GM19240 (cell line): Measurements from ENCODE around the gene HEXD.
"Not testable (repeated sequence)": the region's sequence is repeated elsewhere in the genome, so short reads cannot be mapped to it uniquely, and the experiment has no call there.

Experiments used
- DNase-seq: peaks from one replicate; pipeline ENCODE4 v3.0.0; 2011; ENCODE audit warnings: low spot score; ENCODE audit not compliant: insufficient read length

The HEXD gene

DNA sequence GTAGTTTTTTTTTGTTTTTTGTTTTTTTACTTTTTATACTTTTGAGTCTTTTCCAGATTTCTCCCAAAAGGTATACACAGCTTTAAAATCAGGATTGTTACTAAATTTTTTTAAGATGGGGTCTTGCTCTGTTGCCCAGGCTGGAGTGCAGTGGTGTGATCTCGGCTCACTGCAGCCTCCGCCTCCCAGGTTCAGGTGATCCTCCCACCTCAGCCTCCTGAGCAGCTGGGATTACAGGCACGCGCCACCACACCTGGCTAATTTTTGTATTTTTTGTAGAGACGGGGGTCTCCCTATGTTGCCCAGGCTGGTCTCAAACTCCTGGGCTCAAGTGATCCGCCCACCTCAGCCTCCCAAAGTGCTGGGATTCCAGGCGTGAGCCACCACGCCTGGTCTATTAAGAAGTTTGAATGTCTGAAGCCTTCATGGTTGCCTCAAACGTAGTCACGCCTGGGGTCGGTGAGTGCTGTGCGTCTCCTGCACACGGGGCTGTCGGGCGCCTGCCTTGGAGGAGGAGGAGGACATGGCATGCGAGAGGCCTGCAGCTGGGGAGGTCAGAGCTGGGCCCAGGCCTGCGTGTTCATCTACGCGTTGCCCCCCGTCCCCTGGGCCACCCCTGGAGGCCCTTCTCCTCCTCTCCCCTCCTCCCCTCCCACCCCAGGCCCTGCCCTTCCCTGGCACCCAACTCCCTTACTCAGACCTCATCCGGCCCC is 35.8 kb upstream of the HEXD start:
- not testable (repeated sequence) for DNase-seq

DNA sequence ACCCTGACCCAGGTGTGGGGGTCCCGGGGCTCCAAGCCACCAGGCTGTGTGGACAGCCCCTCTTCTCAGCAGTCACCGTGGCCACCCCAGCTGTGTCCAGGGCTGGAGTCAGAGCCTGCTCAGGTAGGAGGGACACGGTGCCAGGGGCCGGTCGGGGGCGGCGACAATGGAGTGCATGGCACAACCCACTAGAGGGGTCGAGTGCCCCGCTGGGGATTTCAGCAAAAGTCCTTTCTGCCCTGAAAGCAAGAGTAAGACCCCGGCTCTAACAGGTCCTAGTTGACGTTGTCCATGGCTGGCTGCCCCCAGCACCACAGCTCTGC is 35.3 kb upstream of the HEXD start:
- no peak for DNase-seq

DNA sequence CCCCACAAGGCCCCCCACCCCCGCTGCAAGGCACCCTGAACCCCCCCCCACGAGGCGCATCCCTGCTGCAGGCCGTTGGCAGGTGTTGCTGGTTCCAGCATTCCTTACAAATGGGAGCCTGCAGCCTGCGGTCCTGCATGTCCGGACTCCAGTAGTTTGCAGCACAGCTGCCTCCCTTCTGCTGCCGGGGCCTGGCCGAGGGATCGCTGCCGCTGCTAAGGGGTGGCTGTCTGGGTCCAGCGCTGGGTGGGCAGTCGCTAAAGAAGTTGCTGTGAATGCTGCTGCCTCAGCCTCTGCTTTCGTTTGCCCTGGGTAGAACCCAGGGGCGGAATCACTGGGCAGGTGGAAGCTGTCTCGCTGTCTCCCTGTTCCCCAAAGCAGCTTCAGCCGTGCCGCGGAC is 34.7 kb upstream of the HEXD start:
- no peak for DNase-seq

DNA sequence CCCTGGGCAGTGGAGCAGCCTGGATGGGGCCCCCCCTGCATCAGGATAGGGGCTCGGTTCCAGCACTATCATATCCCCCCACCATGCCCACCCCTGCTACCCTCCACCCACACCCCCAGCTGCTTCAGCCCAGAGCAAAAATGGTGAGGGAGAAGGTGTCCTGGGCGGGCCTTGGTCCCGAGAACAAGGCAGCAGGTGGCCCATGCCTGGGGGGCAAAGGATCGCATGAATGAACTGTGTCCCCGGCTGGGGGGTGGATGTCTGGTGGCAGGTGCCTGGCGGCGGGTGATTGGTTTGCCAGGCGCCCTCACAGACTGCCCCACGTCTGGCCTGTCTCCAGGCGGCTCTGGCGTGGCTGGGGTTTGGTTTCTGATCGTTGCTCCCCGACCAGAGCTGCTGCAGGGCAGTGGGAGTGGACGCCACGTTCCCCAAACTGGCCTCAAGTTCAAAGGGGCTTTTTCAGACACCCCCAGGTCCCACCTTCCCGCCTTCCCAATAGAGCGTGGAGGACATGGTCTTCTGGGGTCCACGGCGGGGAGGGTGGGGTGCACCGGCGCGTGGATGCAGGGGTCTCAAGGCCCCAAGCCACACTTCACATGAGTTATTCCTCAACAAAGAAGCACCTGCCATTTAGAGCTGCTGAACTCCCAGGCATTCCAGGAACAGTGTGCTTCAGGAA is 34.0 kb upstream of the HEXD start:
- DNase-seq = no peak

DNA sequence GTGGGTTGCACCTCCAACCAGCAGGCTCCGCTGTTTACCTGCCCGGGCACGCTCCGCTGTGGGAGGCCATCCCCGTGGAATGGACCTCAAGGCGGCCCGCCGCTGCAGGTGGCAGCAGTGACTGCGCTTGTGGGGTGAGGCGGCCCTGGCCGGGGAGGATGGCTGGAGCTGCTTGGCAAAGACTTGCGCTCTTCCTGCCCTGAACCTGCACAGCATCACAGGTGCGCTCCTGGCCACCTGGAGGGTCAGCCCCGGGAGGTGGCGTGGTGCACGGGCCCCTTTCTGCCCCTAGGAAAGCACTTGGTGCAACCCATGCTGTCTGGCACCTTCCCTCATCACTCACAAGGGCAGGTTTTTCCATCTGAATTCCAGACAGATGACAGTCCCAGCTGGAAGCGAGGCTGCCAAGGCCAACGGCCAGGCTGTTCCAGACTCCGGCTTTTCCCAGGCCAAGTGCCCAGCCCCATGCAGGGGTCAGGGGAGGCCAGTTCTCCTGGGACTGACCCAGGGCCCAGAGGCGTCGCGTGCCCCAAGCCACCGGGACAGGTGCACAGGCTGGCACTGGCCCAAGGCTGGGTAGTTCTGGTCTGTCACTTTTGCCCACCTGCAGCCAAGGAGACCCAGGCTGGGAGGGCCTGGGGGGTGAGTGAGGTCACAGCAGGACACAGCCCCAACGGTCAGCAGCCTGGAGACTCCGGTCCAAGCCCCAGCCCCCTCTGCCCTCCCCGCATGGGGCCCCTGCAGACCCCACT is 33.2 kb upstream of the HEXD start:
- no peak for DNase-seq

DNA sequence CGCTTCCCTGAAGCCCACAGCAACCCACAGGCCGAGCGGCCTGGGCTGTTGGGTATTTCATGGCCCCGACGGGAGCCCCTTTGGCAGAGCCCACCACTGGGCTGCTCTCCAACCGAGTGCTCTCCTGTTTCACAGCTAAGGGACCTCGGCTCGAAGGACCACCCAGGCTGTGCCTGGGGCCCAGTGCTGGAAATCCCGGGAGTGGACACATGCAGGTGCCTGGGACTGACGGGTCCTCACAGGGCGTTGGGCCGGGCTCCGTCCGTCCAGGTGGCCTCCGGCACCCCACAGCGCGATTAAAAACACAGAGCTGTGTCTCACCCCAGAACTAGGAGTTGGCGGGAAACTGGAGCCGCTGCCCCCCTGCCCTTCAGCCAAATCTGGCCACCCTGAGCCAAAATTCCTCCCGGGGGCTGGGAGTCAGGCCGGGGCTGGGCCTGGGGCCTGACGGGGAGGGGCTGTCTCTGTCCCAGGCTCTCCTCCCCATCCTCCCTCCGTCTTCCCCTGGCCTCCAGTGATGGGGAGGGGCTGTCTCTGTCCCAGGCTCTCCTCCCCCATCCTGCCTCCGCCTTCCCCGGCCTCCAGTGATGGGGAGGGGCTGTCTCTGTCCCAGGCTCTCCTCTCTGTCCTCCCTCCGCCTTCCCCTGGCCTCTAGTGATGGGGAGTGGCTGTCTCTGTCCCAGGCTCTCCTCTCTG is 32.4 kb upstream of the HEXD start:
- DNase-seq = no peak

DNA sequence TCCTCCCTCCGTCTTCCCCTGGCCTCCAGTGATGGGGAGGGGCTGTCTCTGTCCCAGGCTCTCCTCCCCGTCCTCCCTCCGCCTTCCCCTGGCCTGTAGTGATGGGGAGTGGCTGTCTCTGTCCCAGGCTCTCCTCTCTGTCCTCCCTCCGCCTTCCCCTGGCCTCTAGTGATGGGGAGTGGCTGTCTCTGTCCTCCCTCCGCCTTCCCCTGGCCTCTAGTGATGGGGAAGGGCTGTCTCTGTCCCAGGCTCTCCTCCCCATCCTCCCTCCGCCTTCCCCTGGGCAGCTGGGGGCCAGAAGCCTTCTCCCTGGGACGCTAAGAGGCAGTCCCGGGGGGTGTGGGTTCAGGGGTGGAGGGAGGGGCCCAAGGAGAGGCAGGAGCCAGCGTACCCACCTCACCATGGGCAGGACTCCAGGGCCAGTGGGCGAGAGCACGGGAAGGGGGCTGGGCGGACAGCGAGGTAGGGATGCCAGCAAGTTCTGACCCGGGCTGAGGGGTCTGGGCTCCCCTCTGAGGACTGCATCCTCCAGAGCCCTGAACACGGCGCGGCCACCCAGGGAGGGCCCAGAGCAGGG is 31.8 kb upstream of the HEXD start:
- no peak for DNase-seq

DNA sequence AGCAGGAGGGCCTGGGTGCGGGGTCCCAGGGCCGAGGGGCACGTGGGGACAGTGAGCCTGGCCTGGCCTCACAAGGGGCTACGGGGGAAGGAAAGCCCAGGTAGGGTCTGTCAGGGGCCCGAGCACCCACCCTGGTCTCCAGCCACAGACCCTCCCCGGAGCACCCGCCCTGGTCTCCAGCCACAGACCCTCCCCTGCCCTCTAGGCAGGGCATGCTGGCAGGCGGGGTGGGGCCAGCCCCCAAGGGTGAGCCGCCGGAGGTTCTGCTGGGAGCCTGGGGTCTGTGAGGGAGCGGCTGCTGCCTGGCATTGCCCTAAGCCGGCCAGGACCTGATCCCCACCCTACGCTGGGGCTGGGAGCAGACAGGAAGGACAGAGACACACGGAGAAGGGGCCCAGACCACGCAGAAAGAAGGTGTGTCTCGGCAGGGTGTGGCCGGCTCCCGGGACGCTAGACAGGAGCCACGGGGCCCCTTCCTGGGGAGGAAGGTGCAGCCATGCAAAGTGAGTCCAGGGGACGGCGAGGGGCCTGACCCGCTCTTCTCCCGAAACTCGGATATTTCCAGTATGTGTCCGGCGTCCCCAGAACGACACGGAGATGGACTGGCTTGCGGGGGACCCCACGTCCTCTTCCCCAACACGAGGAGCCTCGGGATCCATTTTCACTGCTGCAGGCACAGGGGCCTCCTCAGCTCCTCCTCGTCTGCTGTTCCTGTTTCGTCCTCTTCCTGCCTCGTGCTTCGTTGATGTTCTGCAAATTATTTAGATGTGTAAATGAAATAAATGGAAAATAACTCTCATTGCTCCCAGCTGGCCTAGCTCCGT is 31.1 kb upstream of the HEXD start:
- no peak for DNase-seq

DNA sequence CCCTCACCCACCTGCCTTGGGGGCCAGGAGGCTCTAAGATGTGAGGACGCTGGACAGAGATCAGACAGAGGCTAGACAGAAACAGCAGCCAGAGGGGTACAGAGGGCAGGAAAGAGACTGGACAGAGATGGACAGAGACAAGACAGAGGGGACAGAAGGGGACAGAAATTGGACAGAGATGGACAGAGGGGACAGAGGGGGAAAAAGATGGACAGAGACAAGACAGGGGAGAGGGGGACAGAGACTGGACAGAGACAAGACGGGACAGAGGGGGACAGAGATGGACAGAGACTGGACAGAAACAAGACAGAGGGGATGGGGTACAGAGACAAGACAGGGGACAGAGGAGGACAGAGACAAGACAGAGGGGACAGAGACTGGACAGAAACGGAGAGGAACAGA is 30.4 kb upstream of the HEXD start:
- DNase-seq = no peak

DNA sequence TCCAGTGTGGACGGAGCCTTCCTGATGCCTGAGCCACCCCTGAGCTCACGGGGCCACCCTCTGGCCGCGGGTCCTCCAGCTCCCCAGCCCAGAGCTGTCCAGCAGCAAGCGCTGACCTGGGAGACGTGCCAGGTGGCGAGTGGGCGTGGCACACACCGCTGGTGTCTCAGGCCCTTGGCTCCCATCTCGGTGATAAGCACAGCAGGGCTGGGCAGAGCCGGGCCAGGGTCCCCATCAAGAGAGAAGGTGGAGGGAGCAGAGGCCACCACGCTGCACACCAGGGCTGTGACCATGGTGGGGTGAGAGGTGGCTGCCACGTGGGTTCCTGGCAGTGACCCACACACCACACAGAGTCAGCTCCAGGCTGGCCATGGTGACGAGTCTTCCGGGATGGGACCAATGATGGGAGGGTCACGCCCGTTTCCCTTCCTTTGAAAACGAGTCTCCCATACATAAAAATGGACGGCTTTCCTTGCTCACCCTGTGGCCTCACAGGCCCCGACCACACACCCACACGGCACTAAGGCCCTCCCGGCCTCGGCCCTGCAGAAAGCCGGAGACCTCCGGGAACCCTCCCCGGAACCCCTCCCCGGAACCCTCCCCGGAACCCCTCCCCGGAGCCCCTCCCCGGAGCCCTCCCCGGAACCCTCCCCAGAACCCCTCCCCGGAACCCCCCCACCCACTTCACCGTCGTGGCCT is 29.8 kb upstream of the HEXD start:
- no peak for DNase-seq

DNA sequence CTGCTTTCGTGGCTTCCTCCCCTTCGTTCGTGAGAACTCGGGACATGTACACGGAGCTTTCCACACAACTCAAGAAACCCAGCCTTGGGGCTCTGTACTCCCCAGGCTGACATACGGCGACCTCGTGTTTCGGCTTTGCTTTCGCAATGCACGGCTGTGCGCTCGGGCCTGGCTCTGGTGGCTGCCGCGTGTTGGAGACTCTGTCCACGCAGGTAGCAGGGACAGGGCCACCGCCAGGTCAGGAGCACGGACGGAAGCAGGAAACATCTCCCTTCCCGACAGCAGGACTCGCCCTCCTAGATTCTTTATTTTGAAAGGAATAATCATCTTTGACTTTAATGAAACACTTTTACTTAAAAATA is 29.2 kb upstream of the HEXD start:
- no peak for DNase-seq

DNA sequence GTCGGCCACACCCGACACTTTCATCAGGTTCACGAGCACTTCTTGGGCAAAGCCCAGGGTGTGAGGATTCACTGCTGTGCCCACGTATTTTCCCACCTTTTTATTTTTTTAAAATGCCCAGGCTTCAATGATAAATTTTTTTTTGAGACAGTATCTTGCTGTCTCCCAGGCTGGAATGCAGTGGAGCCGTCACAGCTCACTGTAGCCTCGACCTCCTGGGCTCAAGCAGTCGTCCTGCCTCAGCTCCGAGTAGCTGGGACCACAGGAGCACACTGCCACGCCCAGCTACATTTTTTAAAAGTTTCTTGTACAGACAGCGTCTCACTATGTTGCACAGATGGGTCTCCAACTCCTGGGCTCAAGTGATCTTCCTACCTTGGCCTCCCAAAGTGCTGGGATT is 28.8 kb upstream of the HEXD start:
- DNase-seq = no peak

DNA sequence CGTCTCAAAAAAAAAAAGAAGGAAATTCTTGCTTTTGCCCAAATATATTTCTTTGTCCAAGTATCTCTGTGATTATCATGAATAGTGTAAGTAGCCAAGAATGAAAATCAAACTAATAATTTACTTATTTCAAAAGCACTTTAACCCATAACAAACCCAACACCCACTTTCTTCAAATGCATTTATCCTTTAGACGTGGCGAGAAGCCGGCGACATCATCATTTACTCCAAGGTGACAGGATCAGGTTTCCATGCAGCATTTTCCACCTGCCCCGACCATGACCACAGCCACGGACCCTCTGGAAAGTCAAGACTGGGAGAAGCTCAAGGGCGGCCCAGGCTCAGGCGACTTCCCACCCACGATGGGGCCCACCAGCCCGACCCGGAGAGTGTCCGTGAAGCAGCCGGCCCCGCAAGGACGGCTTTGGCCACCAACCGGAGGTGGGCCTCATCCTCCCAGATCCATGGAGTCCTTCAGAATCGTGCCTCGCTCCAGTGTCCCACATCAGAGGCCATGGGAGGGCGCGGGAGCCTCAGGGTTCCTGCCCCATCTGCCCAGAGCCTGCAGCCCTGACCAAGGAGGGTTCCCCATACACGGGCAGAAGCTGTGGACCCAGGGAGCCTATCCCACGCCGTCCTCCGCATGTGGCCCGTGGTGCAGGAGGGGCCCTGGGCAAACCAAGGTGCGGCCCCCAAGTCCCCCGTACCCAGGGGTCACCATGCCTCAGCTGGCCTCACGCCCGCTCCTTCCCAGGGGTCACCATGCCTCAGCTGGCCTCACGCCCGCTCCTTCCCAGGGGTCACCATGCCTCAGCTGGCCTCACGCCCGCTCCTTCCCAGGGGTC is 27.9 kb upstream of the HEXD start:
- no peak for DNase-seq

DNA sequence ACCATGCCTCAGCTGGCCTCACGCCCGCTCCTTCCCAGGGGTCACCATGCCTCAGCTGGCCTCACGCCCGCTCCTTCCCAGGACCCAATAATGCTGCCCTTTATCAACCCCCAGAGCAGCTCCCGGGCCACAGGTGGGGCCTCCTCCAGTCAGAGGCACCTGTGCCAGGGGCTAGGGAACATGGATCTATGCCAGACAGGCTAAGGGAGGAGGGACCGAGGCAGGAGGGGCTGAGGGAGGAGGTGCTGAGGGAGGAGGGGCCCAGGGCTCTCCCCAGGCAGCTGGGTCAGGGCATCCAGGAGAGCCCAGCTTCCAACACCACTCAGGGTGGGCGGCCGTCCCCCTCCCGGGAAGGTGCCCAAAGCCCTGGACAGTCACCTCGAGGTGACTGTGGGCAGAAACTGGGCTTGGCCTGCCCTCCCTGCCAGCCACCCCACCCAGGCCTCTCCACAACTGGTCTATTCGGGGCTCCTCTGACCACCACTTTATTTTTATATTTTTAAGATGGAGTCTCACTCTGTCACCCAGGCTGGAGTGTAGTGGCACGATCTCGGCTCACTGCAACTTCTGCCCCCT is 27.2 kb upstream of the HEXD start:
- DNase-seq = no peak

DNA sequence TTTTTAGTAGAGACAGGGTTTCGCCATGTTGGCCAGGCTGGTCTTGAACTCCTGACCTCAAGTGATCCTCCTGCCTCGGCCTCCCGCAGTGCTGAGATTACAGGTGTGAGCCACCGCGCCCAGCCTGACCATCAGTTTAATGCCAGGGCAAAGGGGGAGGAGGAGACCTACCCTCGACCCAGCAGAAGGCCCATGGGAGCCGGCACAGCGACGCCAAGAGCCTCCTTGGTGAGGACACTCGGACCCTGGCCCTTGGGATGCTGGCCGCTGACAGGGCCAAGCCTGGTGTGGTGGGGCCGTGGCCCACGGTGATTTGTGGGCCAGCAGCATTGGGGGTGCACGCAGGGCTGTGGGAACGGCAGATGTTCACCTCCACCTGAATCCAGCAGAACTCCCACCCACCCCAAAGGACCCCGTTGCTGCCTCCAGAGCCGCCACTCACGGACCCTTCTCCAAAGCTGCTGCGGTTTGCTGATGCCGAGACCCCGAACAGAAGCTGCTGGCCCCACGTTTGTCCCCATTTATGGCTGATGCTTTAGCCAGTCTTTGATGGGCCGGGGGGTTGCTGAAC is 26.6 kb upstream of the HEXD start:
- no peak for DNase-seq

DNA sequence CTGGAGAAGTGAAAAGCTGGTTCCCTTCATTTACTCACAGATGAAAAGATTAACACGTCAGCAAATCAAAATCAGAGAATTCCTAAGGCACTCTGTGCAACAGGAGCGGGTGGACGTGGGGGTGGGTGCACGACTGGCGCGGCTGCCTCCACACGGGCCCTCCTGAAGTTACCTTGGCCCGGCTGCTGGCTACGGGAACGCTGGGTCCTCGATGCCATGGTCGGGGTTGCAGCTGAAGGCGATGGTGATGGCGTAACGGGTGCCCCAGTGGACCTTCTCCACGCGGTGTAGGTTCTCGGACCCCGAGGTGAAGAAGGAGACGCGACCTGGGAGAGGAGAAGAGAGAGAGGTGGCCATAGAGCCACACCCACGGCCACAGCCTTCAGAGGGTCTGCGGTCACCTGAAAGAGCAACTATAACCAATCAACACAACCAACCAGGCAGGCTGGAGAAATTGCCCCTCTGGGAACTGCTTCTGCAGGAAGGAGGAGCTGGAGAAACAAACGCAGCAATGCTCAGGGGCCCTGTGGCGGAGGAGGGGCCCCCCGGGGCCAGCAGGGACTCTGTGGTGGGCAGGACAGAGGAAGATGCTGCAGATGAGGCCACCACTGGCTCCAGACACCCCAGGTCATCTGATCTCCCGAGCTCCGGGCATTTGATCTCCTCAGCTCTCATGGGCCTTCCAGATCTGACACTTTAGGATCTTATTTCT is 25.8 kb upstream of the HEXD start:
- no peak for DNase-seq

DNA sequence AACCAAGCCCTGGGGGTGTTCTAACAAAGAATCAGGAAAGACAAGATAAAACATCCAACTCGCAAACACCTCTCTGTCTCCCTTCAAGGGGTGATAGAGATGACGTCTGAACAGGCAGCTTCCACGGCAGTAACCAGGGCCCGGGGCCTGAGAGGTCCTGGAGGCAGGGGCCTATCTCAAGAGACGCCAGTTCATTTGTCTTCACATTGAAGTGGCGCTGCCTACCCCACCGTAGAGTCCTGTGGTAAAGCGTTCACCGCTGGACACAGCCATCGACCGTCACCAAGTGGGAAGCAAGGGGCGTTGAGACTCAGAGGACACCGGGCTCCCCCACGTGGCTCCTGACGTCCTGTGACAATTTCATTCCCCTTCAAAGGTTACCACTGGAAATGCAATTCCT is 25.2 kb upstream of the HEXD start:
- DNase-seq = no peak

DNA sequence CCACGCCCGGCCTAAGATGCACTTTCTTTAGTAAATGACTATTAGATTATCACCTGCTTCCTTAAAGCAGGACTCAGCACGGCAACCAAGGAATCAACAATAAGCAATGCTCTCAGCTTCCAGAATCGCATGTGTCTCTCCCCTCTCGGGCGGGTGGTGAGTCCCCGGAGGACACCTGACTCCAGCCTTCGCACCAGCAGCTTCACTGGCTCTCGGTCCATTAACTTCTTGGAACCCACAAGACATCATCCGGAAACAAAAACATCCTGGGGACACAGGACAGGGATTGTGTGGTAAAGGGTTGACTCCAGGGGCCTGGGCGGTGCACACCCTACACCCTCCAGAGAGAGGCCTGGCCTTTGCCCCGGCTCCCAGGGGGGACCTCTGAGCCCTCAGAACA is 23.9 kb upstream of the HEXD start:
- DNase-seq = no peak
